Left lung (tissue), 10 donors: ENCODE measurements around the gene NSD1. TPM values are rescaled to one million over a fixed set of nuclear protein-coding genes. Genes with fewer than 3 reads are reported as not detected.
A peak's percentile ranks its signal among the peaks of the same experiment; 100 is the strongest.

Experiments used
- ATAC-seq: fragments of 200-7000 bp; cut with Tn5 transposase; one replicate; pipeline ENCODE4 v1.9.1; 2020; ENCODE audit warnings: moderate library complexity
- DNase-seq, 4 donors: peaks; one replicate each; pipeline ENCODE4 v3.0.0-alpha.2; 2013 to 2020
- H3K27ac ChIP-seq, 2 donors: fragments of 200-600 bp; sonication (generic) in 1 of 2; one replicate each; pipeline versions ENCODE4 v1.5.0 to v1.8.0; 2020 to 2021
- H3K27me3 ChIP-seq, 2 donors: fragments of 200-600 bp; sonication (generic) in 1 of 2; one replicate each; pipeline versions ENCODE4 v1.5.0 to v1.8.0; 2020 to 2021
- H3K36me3 ChIP-seq, 2 donors: fragments of 200-600 bp; sonication (generic) in 1 of 2; one replicate each; pipeline versions ENCODE4 v1.5.0 to v1.8.0; 2020 to 2021
- H3K4me1 ChIP-seq, 2 donors: fragments of 200-600 bp; one replicate each; pipeline ENCODE4 v1.8.0; 2021
- H3K4me3 ChIP-seq, 2 donors: fragments of 200-600 bp; sonication (generic) in 1 of 2; one replicate each; pipeline versions ENCODE4 v1.5.0 to v1.8.0; 2020 to 2021; ENCODE audit warnings: mild to moderate bottlenecking in 1 of 2
- H3K9me3 ChIP-seq, 2 donors: fragments of 200-600 bp; sonication (generic) in 1 of 2; one replicate each; pipeline versions ENCODE4 v1.5.0 to v1.8.0; 2020 to 2021
- CTCF ChIP-seq, 2 donors: fragments of 200-600 bp; sonication (generic) in 1 of 2; IDR thresholded peaks; one replicate each; pipeline versions ENCODE4 v1.5.0 to v1.8.0; 2021; ENCODE audit warnings: antibody characterized with exemption in 2 of 2
- intact Hi-C, 2 donors: fragments of 100-400 bp; cut with DNase I; formaldehyde crosslinking; loops; one replicate each; pipeline versions ENCODE4 v1.11.2 to v1.14.2; 2022
- polyA plus RNA-seq, 6 donors: library from polyadenylated mRNA; unstranded; fragments of 120-200 nt; gene quantifications; one replicate each; pipeline ENCODE4 v1.2.1, GENCODE V29; 2013; ENCODE audit not compliant: insufficient read length in 6 of 6
- total RNA-seq, 2 donors: library from RNA; stranded (reverse); fragmentation: NEBNext Ultra II Directional; extraction: Animal tissue kit (Norgen Biotek cat#: 25700); gene quantifications; one replicate each; pipeline ENCODE4 v1.2.1, GENCODE V29; 2021
- donor health status: DM: no; HTN: yes; CAD: no.
- donor health status: DM: no; HTN: no; CAD: no.

Gene NSD1
- total and polyA plus RNA-seq, 8 donors: 45.8 to 79.7 (median 54.1) TPM

- no peak for DNase-seq
- no peak overlapping the region for H3K4me3 ChIP-seq
- no peak for ATAC-seq
- H3K27me3 ChIP-seq: no peaks in the 10 kb centered on the region
- H3K36me3 ChIP-seq: peaks cover 0 to 72% of the 10 kb centered on the region in 2 donors
- peaks cover 13 to 51% of the 10 kb centered on the region in 2 donors for H3K4me1 ChIP-seq
- TF ChIP-seq CTCF (IDR thresholded peaks at IDR 0.05): no peak
- intact Hi-C loops: no loop called here
- H3K9me3 ChIP-seq: no peaks in the 10 kb centered on the region
- no peak overlapping the region for H3K27ac ChIP-seq
Observed at GRCh38 chr5:177346820-177347219, 213.2 kb downstream of the NSD1 start.

GRCh38 chr5:177347699-177348098 is 214.1 kb downstream of the NSD1 start:
- Histone ChIP-seq H3K4me3 (no peak overlapping the region), H3K4me1 (peaks cover 16 to 58% of the 10 kb centered on the region in 2 donors), H3K27me3 (no peaks in the 10 kb centered on the region), H3K36me3 (peaks cover 0 to 64% of the 10 kb centered on the region in 2 donors), H3K27ac (no peak overlapping the region), H3K9me3 (no peaks in the 10 kb centered on the region)
- no peak for TF ChIP-seq CTCF (IDR thresholded peaks at IDR 0.05)
- intact Hi-C loops: no loop called here
- DNase-seq (peak in 1 of 4 donors; percentile 5), ATAC-seq (no peak)

GRCh38 chr5:177349362-177349647 is 215.7 kb downstream of the NSD1 start:
- H3K27ac ChIP-seq: no peak overlapping the region
- intact Hi-C loops: no loop called here
- peaks cover 16 to 59% of the 10 kb centered on the region in 2 donors for H3K4me1 ChIP-seq
- H3K36me3 ChIP-seq: peaks cover 0 to 52% of the 10 kb centered on the region in 2 donors
- ATAC-seq (no peak), DNase-seq (no peak)
- no peaks in the 10 kb centered on the region for H3K27me3 ChIP-seq
- TF ChIP-seq CTCF (IDR thresholded peaks at IDR 0.05): no peak
- no peaks in the 10 kb centered on the region for H3K9me3 ChIP-seq
- peak overlapping the region in 1 of 2 donors; percentile 91 for H3K4me3 ChIP-seq

- DNase-seq (peak in 1 of 4 donors; percentile 28), ATAC-seq (no peak)
- no peak overlapping the region for H3K27ac ChIP-seq
- H3K36me3 ChIP-seq: peaks cover 0 to 48% of the 10 kb centered on the region in 2 donors
- H3K4me1 ChIP-seq: peaks cover 16 to 64% of the 10 kb centered on the region in 2 donors
- peak overlapping the region in 1 of 2 donors; percentile 91 for H3K4me3 ChIP-seq
- H3K9me3 ChIP-seq: no peaks in the 10 kb centered on the region
- H3K27me3 ChIP-seq: no peaks in the 10 kb centered on the region
- no peak for TF ChIP-seq CTCF (IDR thresholded peaks at IDR 0.05)
- intact Hi-C loops: no loop called here
Observed at GRCh38 chr5:177349762-177350161, 216.2 kb downstream of the NSD1 start.

Other genes with a start within 250 kb of the NSD1 start
- 10 to 100 TPM; 29.0 to 97.0 TPM for gene HK3, start 234.4 kb upstream of the NSD1 start, total RNA-seq
- 1 to 10 TPM in 4 of 6 donors, under 1 TPM in 2; 0.54 to 1.7 (median 1.4) TPM for gene HK3, start 234.4 kb upstream of the NSD1 start, polyA plus RNA-seq
- 10 to 100 TPM; 22.4 to 36.4 TPM for gene UIMC1, start 127.0 kb upstream of the NSD1 start, total RNA-seq
- 10 to 100 TPM; 43.1 to 53.7 (median 44.8) TPM for gene UIMC1, start 127.0 kb upstream of the NSD1 start, polyA plus RNA-seq
- 10 to 100 TPM; 13.1 TPM for gene ZNF346, start 111.1 kb upstream of the NSD1 start, total RNA-seq
- gene ZNF346, start 111.1 kb upstream of the NSD1 start, polyA plus RNA-seq: 10 to 100 TPM; 25.6 to 30.4 (median 28.0) TPM
- gene FGFR4, start 46.9 kb upstream of the NSD1 start, total RNA-seq: 10 to 100 TPM; 14.8 to 99.9 TPM
- gene FGFR4, start 46.9 kb upstream of the NSD1 start, polyA plus RNA-seq: 100 to 1,000 TPM; 169 to 325 (median 213) TPM
- 10 to 100 TPM; 30.3 to 36.2 TPM for gene RAB24, start 169.9 kb downstream of the NSD1 start, total RNA-seq
- gene RAB24, start 169.9 kb downstream of the NSD1 start, polyA plus RNA-seq: 10 to 100 TPM; 24.2 to 39.7 (median 28.4) TPM
- 100 to 1,000 TPM in 1 of 2 donors, 10 to 100 TPM in 1; 87.8 to 154 TPM for gene PRELID1, start 170.0 kb downstream of the NSD1 start, total RNA-seq
- 100 to 1,000 TPM in 1 of 6 donors, 10 to 100 TPM in 5; 72.3 to 103 (median 84.8) TPM for gene PRELID1, start 170.0 kb downstream of the NSD1 start, polyA plus RNA-seq
- gene MXD3, start 178.1 kb downstream of the NSD1 start, total RNA-seq: 10 to 100 TPM; 10.8 to 12.4 TPM
- gene MXD3, start 178.1 kb downstream of the NSD1 start, polyA plus RNA-seq: 10 to 100 TPM; 17.0 to 36.5 (median 24.4) TPM
- gene LMAN2, start 217.9 kb downstream of the NSD1 start, total RNA-seq: 100 to 1,000 TPM; 133 to 155 TPM
- 100 to 1,000 TPM; 101 to 118 (median 106) TPM for gene LMAN2, start 217.9 kb downstream of the NSD1 start, polyA plus RNA-seq
- gene RGS14, start 224.2 kb downstream of the NSD1 start, total RNA-seq: 10 to 100 TPM; 14.2 to 28.2 TPM
- 1 to 10 TPM; 4.0 to 8.5 (median 6.4) TPM for gene RGS14, start 224.2 kb downstream of the NSD1 start, polyA plus RNA-seq